ENCODE results near the gene ZDHHC24.

DNA sequence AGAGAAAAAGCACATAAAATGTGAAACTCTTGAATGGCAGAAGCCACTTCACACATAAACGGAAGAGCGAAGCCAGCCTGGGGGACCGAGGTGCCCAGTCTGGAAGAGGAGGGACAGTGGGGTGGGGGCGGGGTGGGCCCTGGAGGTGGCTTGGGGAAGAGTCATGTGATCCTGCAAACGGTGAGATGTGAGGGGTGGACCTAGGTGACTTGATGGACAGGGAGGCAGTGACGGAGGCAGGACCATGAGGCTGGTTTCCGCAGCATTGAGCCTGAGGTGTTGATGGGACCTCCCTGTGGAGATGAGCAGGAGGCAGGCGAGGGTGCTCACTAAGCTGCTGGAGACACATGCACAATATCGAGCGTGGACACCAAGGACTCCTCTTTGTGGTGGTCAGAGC is 16.8 kb downstream of the ZDHHC24 start:
- TF ChIP-seq, protein P1, sequence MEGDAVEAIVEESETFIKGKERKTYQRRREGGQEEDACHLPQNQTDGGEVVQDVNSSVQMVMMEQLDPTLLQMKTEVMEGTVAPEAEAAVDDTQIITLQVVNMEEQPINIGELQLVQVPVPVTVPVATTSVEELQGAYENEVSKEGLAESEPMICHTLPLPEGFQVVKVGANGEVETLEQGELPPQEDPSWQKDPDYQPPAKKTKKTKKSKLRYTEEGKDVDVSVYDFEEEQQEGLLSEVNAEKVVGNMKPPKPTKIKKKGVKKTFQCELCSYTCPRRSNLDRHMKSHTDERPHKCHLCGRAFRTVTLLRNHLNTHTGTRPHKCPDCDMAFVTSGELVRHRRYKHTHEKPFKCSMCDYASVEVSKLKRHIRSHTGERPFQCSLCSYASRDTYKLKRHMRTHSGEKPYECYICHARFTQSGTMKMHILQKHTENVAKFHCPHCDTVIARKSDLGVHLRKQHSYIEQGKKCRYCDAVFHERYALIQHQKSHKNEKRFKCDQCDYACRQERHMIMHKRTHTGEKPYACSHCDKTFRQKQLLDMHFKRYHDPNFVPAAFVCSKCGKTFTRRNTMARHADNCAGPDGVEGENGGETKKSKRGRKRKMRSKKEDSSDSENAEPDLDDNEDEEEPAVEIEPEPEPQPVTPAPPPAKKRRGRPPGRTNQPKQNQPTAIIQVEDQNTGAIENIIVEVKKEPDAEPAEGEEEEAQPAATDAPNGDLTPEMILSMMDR (conservative IDR thresholded peaks at IDR 0.05), result no peak
- no peak for TF ChIP-seq EZH2 (IDR thresholded peaks at IDR 0.05; ENCODE audit: low read depth)
